A549 (cell line): ENCODE results near the gene MAGI1.
"Not testable (repeated sequence)": the region's sequence is repeated elsewhere in the genome, so short reads cannot be mapped to it uniquely, and the experiment has no call there.

Source experiments
- CBX8 ChIP-seq: fragments of 200-600 bp; sonication (generic); IDR thresholded peaks from 2 replicates; pipeline ENCODE4 v1.6.1; 2016
- CHD2 ChIP-seq: fragments of 150-350 bp; IDR thresholded peaks from 2 replicates; pipeline ENCODE4 v1.6.1; 2014; ENCODE audit warnings: low read length; ENCODE audit not compliant: partially characterized antibody
- E2F6 ChIP-seq: IDR thresholded peaks from 2 replicates; pipeline ENCODE4 v1.6.1; 2012; ENCODE audit warnings: low read depth, borderline replicate concordance
- EP300 ChIP-seq, 2 experiments: fragments of >200 bp; sonication (Bioruptor Twin); formaldehyde crosslinking; IDR thresholded peaks; 2 replicates in 1 of 2; 3 replicates in 1 of 2; pipeline ENCODE4 v1.6.1; 2016 to 2017
- FOSL2 ChIP-seq, 2 experiments: fragments of 450-650 bp in 1 of 2; fragments of >200 bp in 1 of 2; sonication (Bioruptor Twin) in 1 of 2; formaldehyde crosslinking; IDR thresholded peaks; 2 replicates each; pipeline versions ENCODE4 v1.5.0 to v1.6.1; 2016 to 2020; ENCODE audit warnings: mild to moderate bottlenecking in 1 of 2, moderate library complexity in 1 of 2
- MYC ChIP-seq: IDR thresholded peaks from 2 replicates; pipeline ENCODE4 v1.6.1; 2012; ENCODE audit warnings: mild to moderate bottlenecking, inconsistent platforms, low read length, improper control_type of control experiment, borderline replicate concordance
- POLR2A ChIP-seq: IDR thresholded peaks from 2 replicates; pipeline ENCODE4 v1.6.1; 2012; ENCODE audit warnings: mild to moderate bottlenecking, low read length
- RARB ChIP-seq: fragments of 250-450 bp; sonication (Bioruptor Pico); IDR thresholded peaks from 2 replicates; pipeline ENCODE4 v1.8.0; 2021; ENCODE audit warnings: mild to moderate bottlenecking, moderate library complexity
- TF ChIP-seq, protein P1 (sequence below): fragments of >200 bp; sonication (Bioruptor Twin); formaldehyde crosslinking; IDR thresholded peaks from 3 replicates; pipeline ENCODE4 v1.5.1; 2016
- TF ChIP-seq, protein P2 (sequence below): IDR thresholded peaks from 2 replicates; pipeline ENCODE4 v1.6.1; 2012

DNA sequence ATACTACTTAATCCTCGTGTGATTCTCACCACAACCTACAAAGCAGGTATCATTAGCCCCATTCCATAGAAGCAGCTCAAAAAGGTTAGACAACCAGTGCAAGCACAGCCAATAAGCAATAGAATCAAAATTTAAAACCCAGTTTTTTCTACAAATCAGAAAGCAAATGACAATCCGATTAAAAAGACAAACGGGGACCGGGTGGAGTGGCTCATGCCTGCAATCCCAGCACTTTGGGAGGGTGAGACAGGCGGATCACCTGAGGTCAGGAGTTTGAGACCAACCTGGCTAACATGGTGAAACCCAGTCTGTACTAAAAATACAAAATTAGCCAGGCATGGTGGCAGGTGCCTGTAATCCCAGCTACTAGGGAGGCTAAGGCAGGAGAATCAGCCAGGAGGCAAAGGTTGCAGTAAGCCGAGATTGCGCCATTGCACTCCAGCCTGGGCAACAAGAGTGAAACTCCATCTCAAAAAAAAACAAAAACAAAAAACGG lies 430.7 kb downstream of the MAGI1 start:
- TF ChIP-seq, protein P1, sequence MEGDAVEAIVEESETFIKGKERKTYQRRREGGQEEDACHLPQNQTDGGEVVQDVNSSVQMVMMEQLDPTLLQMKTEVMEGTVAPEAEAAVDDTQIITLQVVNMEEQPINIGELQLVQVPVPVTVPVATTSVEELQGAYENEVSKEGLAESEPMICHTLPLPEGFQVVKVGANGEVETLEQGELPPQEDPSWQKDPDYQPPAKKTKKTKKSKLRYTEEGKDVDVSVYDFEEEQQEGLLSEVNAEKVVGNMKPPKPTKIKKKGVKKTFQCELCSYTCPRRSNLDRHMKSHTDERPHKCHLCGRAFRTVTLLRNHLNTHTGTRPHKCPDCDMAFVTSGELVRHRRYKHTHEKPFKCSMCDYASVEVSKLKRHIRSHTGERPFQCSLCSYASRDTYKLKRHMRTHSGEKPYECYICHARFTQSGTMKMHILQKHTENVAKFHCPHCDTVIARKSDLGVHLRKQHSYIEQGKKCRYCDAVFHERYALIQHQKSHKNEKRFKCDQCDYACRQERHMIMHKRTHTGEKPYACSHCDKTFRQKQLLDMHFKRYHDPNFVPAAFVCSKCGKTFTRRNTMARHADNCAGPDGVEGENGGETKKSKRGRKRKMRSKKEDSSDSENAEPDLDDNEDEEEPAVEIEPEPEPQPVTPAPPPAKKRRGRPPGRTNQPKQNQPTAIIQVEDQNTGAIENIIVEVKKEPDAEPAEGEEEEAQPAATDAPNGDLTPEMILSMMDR = not testable (repeated sequence)
- TF ChIP-seq CHD2; RARB (CRISPR knock-in tag); E2F6; MYC; POLR2A; EP300 (IDR thresholded peaks at IDR 0.05); FOSL2 (IDR thresholded peaks at IDR 0.05); FOSL2 (CRISPR knock-in tag; IDR thresholded peaks at IDR 0.05); CBX8: not testable (repeated sequence)
- TF ChIP-seq, protein P2, sequence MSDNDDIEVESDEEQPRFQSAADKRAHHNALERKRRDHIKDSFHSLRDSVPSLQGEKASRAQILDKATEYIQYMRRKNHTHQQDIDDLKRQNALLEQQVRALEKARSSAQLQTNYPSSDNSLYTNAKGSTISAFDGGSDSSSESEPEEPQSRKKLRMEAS = not testable (repeated sequence)
